ENCODE data around the gene TMEM170B.

The TMEM170B gene

GRCh38 chr6:11536795-11537194, 754 bp upstream of the TMEM170B start:
- no peaks in the 10 kb centered on the region for H3K27me3 ChIP-seq (ENCODE audit: insufficient read depth, poor library complexity, severe bottlenecking)
- no peak for TF ChIP-seq CTCF (IDR thresholded peaks at IDR 0.05; ENCODE audit: insufficient read depth, low read length)
- no peak for TF ChIP-seq SPI1 (IDR thresholded peaks at IDR 0.05; ENCODE audit: borderline replicate concordance, low read depth)
- peak overlapping the region; percentile 48 for H3K4me3 ChIP-seq (replicated peaks; ENCODE audit: insufficient read depth, low read length)
- peak overlapping the region; percentile 87 for H3K27ac ChIP-seq (replicated peaks)
- no peak for DNase-seq (ENCODE audit: low read depth in 1 of 2, low spot score in 1 of 2)

- peak overlapping the region; percentile 91 for H3K27ac ChIP-seq (replicated peaks)
- H3K27me3 ChIP-seq (ENCODE audit: insufficient read depth, poor library complexity, severe bottlenecking), result no peaks in the 10 kb centered on the region
- H3K4me3 ChIP-seq (replicated peaks; ENCODE audit: insufficient read depth, low read length), result peak overlapping the region; percentile 76
- TF ChIP-seq, protein P1, sequence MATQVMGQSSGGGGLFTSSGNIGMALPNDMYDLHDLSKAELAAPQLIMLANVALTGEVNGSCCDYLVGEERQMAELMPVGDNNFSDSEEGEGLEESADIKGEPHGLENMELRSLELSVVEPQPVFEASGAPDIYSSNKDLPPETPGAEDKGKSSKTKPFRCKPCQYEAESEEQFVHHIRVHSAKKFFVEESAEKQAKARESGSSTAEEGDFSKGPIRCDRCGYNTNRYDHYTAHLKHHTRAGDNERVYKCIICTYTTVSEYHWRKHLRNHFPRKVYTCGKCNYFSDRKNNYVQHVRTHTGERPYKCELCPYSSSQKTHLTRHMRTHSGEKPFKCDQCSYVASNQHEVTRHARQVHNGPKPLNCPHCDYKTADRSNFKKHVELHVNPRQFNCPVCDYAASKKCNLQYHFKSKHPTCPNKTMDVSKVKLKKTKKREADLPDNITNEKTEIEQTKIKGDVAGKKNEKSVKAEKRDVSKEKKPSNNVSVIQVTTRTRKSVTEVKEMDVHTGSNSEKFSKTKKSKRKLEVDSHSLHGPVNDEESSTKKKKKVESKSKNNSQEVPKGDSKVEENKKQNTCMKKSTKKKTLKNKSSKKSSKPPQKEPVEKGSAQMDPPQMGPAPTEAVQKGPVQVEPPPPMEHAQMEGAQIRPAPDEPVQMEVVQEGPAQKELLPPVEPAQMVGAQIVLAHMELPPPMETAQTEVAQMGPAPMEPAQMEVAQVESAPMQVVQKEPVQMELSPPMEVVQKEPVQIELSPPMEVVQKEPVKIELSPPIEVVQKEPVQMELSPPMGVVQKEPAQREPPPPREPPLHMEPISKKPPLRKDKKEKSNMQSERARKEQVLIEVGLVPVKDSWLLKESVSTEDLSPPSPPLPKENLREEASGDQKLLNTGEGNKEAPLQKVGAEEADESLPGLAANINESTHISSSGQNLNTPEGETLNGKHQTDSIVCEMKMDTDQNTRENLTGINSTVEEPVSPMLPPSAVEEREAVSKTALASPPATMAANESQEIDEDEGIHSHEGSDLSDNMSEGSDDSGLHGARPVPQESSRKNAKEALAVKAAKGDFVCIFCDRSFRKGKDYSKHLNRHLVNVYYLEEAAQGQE (IDR thresholded peaks at IDR 0.05; ENCODE audit: insufficient replicate concordance, low read depth), result no peak
- TF ChIP-seq SPI1 (IDR thresholded peaks at IDR 0.05; ENCODE audit: borderline replicate concordance, low read depth) (no peak), POLR2AphosphoS5 (IDR thresholded peaks at IDR 0.05; ENCODE audit: low read depth) (peak; percentile 36; the same call in 1 of the 2 replicates), GABPA (IDR thresholded peaks at IDR 0.05; ENCODE audit: low read depth) (no peak), CTCF (IDR thresholded peaks at IDR 0.05; ENCODE audit: insufficient read depth, low read length) (no peak)
- peak in 1 of 2 experiments; percentile 36 for DNase-seq (ENCODE audit: low read depth in 1 of 2, low spot score in 1 of 2)
Observed at GRCh38 chr6:11538052-11538818, 686 bp downstream of the TMEM170B start.

- TF ChIP-seq CTCF (IDR thresholded peaks at IDR 0.05; ENCODE audit: insufficient read depth, low read length) (no peak), SPI1 (IDR thresholded peaks at IDR 0.05; ENCODE audit: borderline replicate concordance, low read depth) (no peak), POLR2AphosphoS5 (IDR thresholded peaks at IDR 0.05; ENCODE audit: low read depth) (no peak), GABPA (IDR thresholded peaks at IDR 0.05; ENCODE audit: low read depth) (no peak)
- TF ChIP-seq, protein P1 (IDR thresholded peaks at IDR 0.05; ENCODE audit: insufficient replicate concordance, low read depth), result no peak
- no peaks in the 10 kb centered on the region for H3K27me3 ChIP-seq (ENCODE audit: insufficient read depth, poor library complexity, severe bottlenecking)
- peak in 1 of 2 experiments; percentile 41 for DNase-seq (ENCODE audit: low read depth in 1 of 2, low spot score in 1 of 2)
- H3K4me3 ChIP-seq (replicated peaks; ENCODE audit: insufficient read depth, low read length), result peak overlapping the region; percentile 76
- peak overlapping the region; percentile 91 for H3K27ac ChIP-seq (replicated peaks)
Observed at GRCh38 chr6:11538819-11539468, 1.4 kb downstream of the TMEM170B start.
